Measurements from ENCODE around the gene RHOD. TPM values are rescaled to one million over a fixed set of nuclear protein-coding genes. Genes with fewer than 3 reads are reported as not detected.

Gene RHOD
- total and polyA plus RNA-seq, 10 of the 15 experiments (the other 5 are each of a cell fraction or from before 2014, with no cell fraction given), result 0.15 to 2.6 (median 1.9) TPM; not detected in 2

- H3K4me2 ChIP-seq (ENCODE audit: control insufficient read depth, insufficient read depth), result no peak overlapping the region
- no peak overlapping the region for H3K4me3 ChIP-seq
- DNase-seq (ENCODE audit: low read depth, low spot score), result no peak
- ChIA-PET RAD21 (ENCODE audit: unreplicated experiment) (interaction anchor here (0.7 to 1.6 kb wide), 4 partner anchors 89 to 155 kb away, joined by 3 to 5 read pairs (median 3); no protein-coding TSS in a partner anchor), CTCF (interaction anchor here (0.9 to 6.1 kb wide), 8 partner anchors 11 to 298 kb away, joined by 3 to 114 read pairs (median 3); no protein-coding TSS in a partner anchor), SMC1A (ENCODE audit: uncharacterized antibody, unreplicated experiment) (interaction anchor here (0.6 to 3.6 kb wide), 8 partner anchors 9 to 297 kb away, joined by 3 to 19 read pairs (median 4); no protein-coding TSS in a partner anchor), POLR2A (interaction anchor here (0.6 to 2.1 kb wide), 6 partner anchors 11 to 318 kb away, joined by 4 to 6 read pairs (median 4); partner anchors contain the start of gene PPP1CA)
- H3K27ac ChIP-seq (ENCODE audit: control insufficient read depth, insufficient read depth), result no peak overlapping the region
- no peak overlapping the region for H2AFZ ChIP-seq (ENCODE audit: control insufficient read depth, low read depth, low read length)
- ATAC-seq, result no peak
- TF ChIP-seq SP1 (IDR thresholded peaks at IDR 0.05; ENCODE audit: low read depth, low read length) (no peak), SUPT20H (IDR thresholded peaks at IDR 0.05; ENCODE audit: borderline replicate concordance, control insufficient read depth, low read depth, low read length) (no peak), CREM (IDR thresholded peaks at IDR 0.05; ENCODE audit: low read depth) (no peak), HDGF (IDR thresholded peaks at IDR 0.05) (no peak), TCF7 (IDR thresholded peaks at IDR 0.05; ENCODE audit: borderline replicate concordance) (no peak), SMAD1 (IDR thresholded peaks at IDR 0.05; ENCODE audit: low read depth, partially characterized antibody) (no peak), TBL1XR1 (IDR thresholded peaks at IDR 0.05; ENCODE audit: low read depth, low read length) (no peak), RB1 (IDR thresholded peaks at IDR 0.05; ENCODE audit: borderline replicate concordance) (no peak)
- 71% methylated on average over 8 of the region's 8 CpGs for WGBS (ENCODE audit: insufficient coverage, insufficient replicate concordance, low lambda C conversion rate, missing lambda C conversion rate)
- no peak for FAIRE-seq
- H3K9me3 ChIP-seq (replicated peaks; ENCODE audit: control insufficient read depth, insufficient read depth, low read length), result no peaks in the 10 kb centered on the region
- H3K4me1 ChIP-seq (ENCODE audit: control insufficient read depth, insufficient read depth, low read length), result peaks cover 10% of the 10 kb centered on the region
- in situ Hi-C loops (cut with MboI) (loop anchor here (5.0 kb wide), 1 partner anchor 83 kb away; no protein-coding TSS in a partner anchor), intact Hi-C loops (cut with micrococcal nuclease; ENCODE audit: unreplicated experiment) (loop anchor here (5.0 to 10.0 kb wide), 2 partner anchors 33 to 161 kb away; partner anchors contain the start of gene KDM2A)
- no peaks in the 10 kb centered on the region for H4K20me1 ChIP-seq (ENCODE audit: control insufficient read depth, insufficient read depth)
- no peaks in the 10 kb centered on the region for H3K79me2 ChIP-seq (ENCODE audit: control insufficient read depth, insufficient read depth, low read length)
- BruUV-seq (replicated peaks), result no TSS peak
- H3K9ac ChIP-seq (ENCODE audit: control insufficient read depth, insufficient read depth, low read length), result no peak overlapping the region
- H3K27me3 ChIP-seq (replicated peaks in 1 of 2; ENCODE audit: control insufficient read depth in 2 of 2, insufficient read depth in 2 of 2, low read length in 1 of 2), result no peaks in the 10 kb centered on the region
- no peaks in the 10 kb centered on the region for H3K36me3 ChIP-seq (ENCODE audit: control insufficient read depth in 2 of 2, insufficient read depth in 2 of 2, low read length in 1 of 2)
Observed at GRCh38 chr11:67083786-67084366, 27.2 kb downstream of the RHOD start.
